Esophagus squamous epithelium (tissue), 5 donors: ENCODE results near the gene INVS. TPM values are rescaled to one million over a fixed set of nuclear protein-coding genes. Genes with fewer than 3 reads are reported as not detected.

Experiments used
- DNase-seq: peaks from one replicate; lab custom pipeline; 2025; lab: John Stamatoyannopoulos, UW
- H3K27ac ChIP-seq, 4 donors: fragments of 200-600 bp; sonication (generic); one replicate each; pipeline ENCODE4 v1.5.1; 2016 to 2019; ENCODE audit warnings: mild to moderate bottlenecking in 1 of 4
- H3K27me3 ChIP-seq, 4 donors: fragments of 200-600 bp; sonication (generic); 1 replicate in 3 of 4; 2 replicates in 1 of 4; pipeline versions ENCODE4 v1.5.1 to v1.6.0; 2017 to 2021; ENCODE audit warnings: antibody characterized with exemption in 1 of 4
- H3K36me3 ChIP-seq, 3 donors: fragments of 200-600 bp; sonication (generic); one replicate each; pipeline ENCODE4 v1.5.1; 2016 to 2019
- H3K4me1 ChIP-seq, 3 donors: fragments of 200-600 bp; sonication (generic); one replicate each; pipeline ENCODE4 v1.5.1; 2017 to 2019
- H3K4me3 ChIP-seq, 4 donors: fragments of 200-600 bp; sonication (generic); 1 replicate in 3 of 4; 2 replicates in 1 of 4; pipeline ENCODE4 v1.5.1; 2016 to 2019; ENCODE audit warnings: mild to moderate bottlenecking in 2 of 4, moderate library complexity in 1 of 4
- H3K9me3 ChIP-seq, 3 donors: fragments of 200-600 bp; sonication (generic); one replicate each; pipeline ENCODE4 v1.5.1; 2016 to 2019
- POLR2A ChIP-seq, 4 donors: fragments of 450-650 bp; IDR thresholded peaks; one replicate each; pipeline ENCODE4 v1.6.1; 2017; ENCODE audit warnings: antibody characterized with exemption in 4 of 4, mild to moderate bottlenecking in 4 of 4, moderate library complexity in 3 of 4
- WGBS, 2 donors: methylation state at CpG; one replicate each; pipeline ENCODE4 v1.1.5; 2018; 5-methylcytosine and 5-hydroxymethylcytosine counted together
- intact Hi-C: fragments of 100-400 bp; cut with DNase I; formaldehyde crosslinking; loops from one replicate; pipeline ENCODE4 v1.15.0; 2022
- small RNA-seq, 4 donors: library from RNA; depleted of rRNA; stranded (forward); fragments of <200 nt; gene quantifications; one replicate each; pipeline ENCODE3, GENCODE V24; 2016
- total RNA-seq, 4 donors: library from RNA; depleted of rRNA; stranded (reverse); fragments of >200 nt; gene quantifications; one replicate each; pipeline ENCODE4 v1.1.0, GENCODE V29; 2016
- TF ChIP-seq, protein P1 (sequence below), 6 experiments: fragments of 450-650 bp in 4 of 6; fragments of 200-600 bp in 2 of 6; sonication (generic) in 2 of 6; IDR thresholded peaks; one replicate each; pipeline ENCODE4 v1.5.1; 2016 to 2019; ENCODE audit warnings: antibody characterized with exemption in 6 of 6, mild to moderate bottlenecking in 4 of 6, moderate library complexity in 4 of 6
- donor health status: DM: yes; HTN: yes; CAD: no.

The INVS gene
- total RNA-seq, 4 donors from 2014 or later: 8.9 to 24.4 (median 13.3) TPM

DNA sequence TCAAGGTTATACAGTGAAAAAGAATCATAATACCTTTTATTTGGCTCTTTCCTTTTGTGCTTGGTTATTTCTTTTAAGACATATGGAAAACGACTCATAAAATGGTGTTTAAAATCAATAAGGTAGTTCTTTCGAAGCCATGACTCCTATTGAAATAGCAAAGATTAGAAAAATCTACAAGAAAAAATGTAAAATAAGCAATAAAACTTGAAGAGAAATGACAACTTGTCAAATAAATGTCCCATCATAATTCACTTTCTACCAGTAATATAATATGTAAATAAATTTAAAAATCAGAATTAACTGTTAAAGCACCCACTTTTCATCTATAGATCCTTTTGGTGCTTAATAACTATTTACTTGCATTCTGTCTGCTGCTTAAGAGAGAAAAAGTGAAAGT, 241.2 kb downstream of the INVS start:
- DNase-seq: no peak
- Histone ChIP-seq H3K9me3 (no peaks in the 10 kb centered on the region), H3K4me1 (peaks cover 0 to 3% (median 0%) of the 10 kb centered on the region in 3 donors), H3K36me3 (peaks cover 0 to 43% (median 3%) of the 10 kb centered on the region in 3 donors), H3K27me3 (no peaks in the 10 kb centered on the region), H3K27ac (no peak overlapping the region), H3K4me3 (no peak overlapping the region)
- WGBS, 2 donors: 75 to 88% methylated on average over 2 of the region's 2 CpGs
- intact Hi-C loops: no loop called here
- TF ChIP-seq, protein P1, sequence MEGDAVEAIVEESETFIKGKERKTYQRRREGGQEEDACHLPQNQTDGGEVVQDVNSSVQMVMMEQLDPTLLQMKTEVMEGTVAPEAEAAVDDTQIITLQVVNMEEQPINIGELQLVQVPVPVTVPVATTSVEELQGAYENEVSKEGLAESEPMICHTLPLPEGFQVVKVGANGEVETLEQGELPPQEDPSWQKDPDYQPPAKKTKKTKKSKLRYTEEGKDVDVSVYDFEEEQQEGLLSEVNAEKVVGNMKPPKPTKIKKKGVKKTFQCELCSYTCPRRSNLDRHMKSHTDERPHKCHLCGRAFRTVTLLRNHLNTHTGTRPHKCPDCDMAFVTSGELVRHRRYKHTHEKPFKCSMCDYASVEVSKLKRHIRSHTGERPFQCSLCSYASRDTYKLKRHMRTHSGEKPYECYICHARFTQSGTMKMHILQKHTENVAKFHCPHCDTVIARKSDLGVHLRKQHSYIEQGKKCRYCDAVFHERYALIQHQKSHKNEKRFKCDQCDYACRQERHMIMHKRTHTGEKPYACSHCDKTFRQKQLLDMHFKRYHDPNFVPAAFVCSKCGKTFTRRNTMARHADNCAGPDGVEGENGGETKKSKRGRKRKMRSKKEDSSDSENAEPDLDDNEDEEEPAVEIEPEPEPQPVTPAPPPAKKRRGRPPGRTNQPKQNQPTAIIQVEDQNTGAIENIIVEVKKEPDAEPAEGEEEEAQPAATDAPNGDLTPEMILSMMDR (IDR thresholded peaks at IDR 0.05): no peak
- no peak for TF ChIP-seq POLR2A (IDR thresholded peaks at IDR 0.05)

DNA sequence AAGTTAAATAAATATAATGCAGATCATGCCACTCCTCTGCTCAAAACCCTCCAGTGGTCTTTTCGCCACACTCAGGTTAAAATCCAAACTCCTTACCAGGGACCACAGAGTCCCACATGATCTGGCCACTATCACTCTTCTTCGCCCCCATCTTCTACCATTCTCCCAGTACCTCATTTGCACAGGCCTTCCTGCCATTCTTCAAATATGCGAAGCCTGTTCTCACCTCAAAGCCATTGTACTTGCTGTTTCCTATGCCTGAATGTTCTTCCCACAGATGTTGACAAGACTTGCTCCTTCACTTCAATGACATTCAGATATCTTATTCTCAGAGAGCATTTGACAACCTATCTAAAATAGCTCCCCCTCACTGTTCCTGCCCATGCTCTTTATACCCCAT, 242.8 kb downstream of the INVS start:
- peaks cover 0 to 49% (median 3%) of the 10 kb centered on the region in 3 donors for H3K36me3 ChIP-seq
- H3K27ac ChIP-seq: no peak overlapping the region
- WGBS, 2 donors: 93 to 96% methylated on average over 3 of the region's 3 CpGs
- intact Hi-C loops: no loop called here
- H3K4me3 ChIP-seq: no peak overlapping the region
- no peak for DNase-seq
- no peaks in the 10 kb centered on the region for H3K9me3 ChIP-seq
- TF ChIP-seq, protein P1 (IDR thresholded peaks at IDR 0.05): no peak
- TF ChIP-seq POLR2A (IDR thresholded peaks at IDR 0.05): no peak
- H3K4me1 ChIP-seq: peaks cover 0 to 7% (median 0%) of the 10 kb centered on the region in 3 donors
- no peaks in the 10 kb centered on the region for H3K27me3 ChIP-seq

DNA sequence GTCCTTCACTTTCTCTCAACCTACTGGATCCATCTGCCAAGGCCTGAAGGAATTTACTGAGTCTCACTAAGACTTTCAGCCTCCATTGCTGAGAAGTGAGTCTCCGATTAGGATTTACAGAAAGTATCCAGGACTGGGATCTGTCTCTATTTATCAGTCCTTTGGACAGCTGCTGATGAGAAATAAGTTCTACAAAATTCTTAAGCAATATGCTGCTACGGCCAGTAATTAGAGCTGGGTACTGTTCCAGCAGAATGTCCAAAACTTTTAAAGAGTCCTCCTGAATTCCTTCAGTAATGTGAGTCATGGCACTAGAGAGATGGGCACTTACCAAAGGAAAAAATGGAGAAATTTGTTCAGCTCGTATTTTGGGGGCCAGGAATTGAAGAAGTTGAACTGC, 247.8 kb downstream of the INVS start:
- H3K27ac ChIP-seq: no peak overlapping the region
- no peak for TF ChIP-seq POLR2A (IDR thresholded peaks at IDR 0.05)
- TF ChIP-seq, protein P1 (IDR thresholded peaks at IDR 0.05): no peak

GRCh38 chr9:100350188-100350587, 251.1 kb downstream of the INVS start:
- H3K27ac ChIP-seq: no peak overlapping the region
- DNase-seq: no peak
- H3K4me3 ChIP-seq: no peak overlapping the region
- H3K9me3 ChIP-seq: no peaks in the 10 kb centered on the region
- intact Hi-C loops: loop anchor here (10.0 kb wide), 1 partner anchor 85 kb away; no protein-coding TSS in a partner anchor
- H3K27me3 ChIP-seq: no peaks in the 10 kb centered on the region
- TF ChIP-seq POLR2A (IDR thresholded peaks at IDR 0.05): no peak
- TF ChIP-seq, protein P1 (IDR thresholded peaks at IDR 0.05): no peak
- H3K4me1 ChIP-seq: peaks cover 3 to 46% (median 17%) of the 10 kb centered on the region in 3 donors
- 100% methylated on average over 1 of the region's 1 CpG for WGBS, 2 donors
- peaks cover 0 to 18% (median 0%) of the 10 kb centered on the region in 3 donors for H3K36me3 ChIP-seq

More for the DNA sequence above, 247.8 kb downstream of the INVS start:
- peaks cover 0 to 32% (median 16%) of the 10 kb centered on the region in 3 donors for H3K4me1 ChIP-seq
- 63 to 64% methylated on average over 3 of the region's 3 CpGs for whole genome bisulfite sequencing, 2 donors
- DNase-seq: no peak
- no peaks in the 10 kb centered on the region for H3K9me3 ChIP-seq
- intact Hi-C loops: no loop called here
- H3K4me3 ChIP-seq: no peak overlapping the region
- H3K27me3 ChIP-seq: no peaks in the 10 kb centered on the region
- H3K36me3 ChIP-seq: peaks cover 0 to 34% (median 0%) of the 10 kb centered on the region in 3 donors

Small RNA genes within 50 kb of the gene (small RNA-seq; reads per million reads assigned to genes)
- 0 reads per million in 4 donors for gene RN7SL75P

Other genes starting within 250 kb of the INVS start
- gene STX17, start 192.6 kb upstream of the INVS start, total RNA-seq: 10 to 100 TPM; 17.5 to 35.1 (median 29.5) TPM
- gene ERP44, start 243 bp upstream of the INVS start, total RNA-seq: 10 to 100 TPM; 13.5 to 19.2 (median 16.3) TPM